Lower lobe of right lung (tissue), 2 donors: ENCODE measurements around the gene H2AZ1. TPM values are rescaled to one million over a fixed set of nuclear protein-coding genes. Genes with fewer than 3 reads are reported as not detected.
"Not testable (repeated sequence)": the region's sequence is repeated elsewhere in the genome, so short reads cannot be mapped to it uniquely, and the experiment has no call there.

Experiments
- ATAC-seq, 2 donors: fragments of 200-7000 bp; cut with Tn5 transposase; one replicate each; pipeline ENCODE4 v1.9.1; 2020 to 2022; ENCODE audit warnings: mild to moderate bottlenecking in 2 of 2, moderate library complexity in 2 of 2
- DNase-seq: peaks from one replicate; pipeline ENCODE4 v3.0.0-alpha.2; 2020
- H3K27ac ChIP-seq: fragments of 200-600 bp; one replicate; pipeline ENCODE4 v1.8.0; 2022
- H3K27me3 ChIP-seq: fragments of 200-600 bp; one replicate; pipeline ENCODE4 v1.8.0; 2022; ENCODE audit warnings: low read depth
- H3K36me3 ChIP-seq: fragments of 200-600 bp; one replicate; pipeline ENCODE4 v1.8.0; 2022; ENCODE audit warnings: mild to moderate bottlenecking
- H3K4me1 ChIP-seq: fragments of 200-600 bp; one replicate; pipeline ENCODE4 v1.8.0; 2022
- H3K4me3 ChIP-seq: fragments of 200-600 bp; one replicate; pipeline ENCODE4 v1.8.0; 2022; ENCODE audit warnings: mild to moderate bottlenecking
- H3K9me3 ChIP-seq: fragments of 200-600 bp; one replicate; pipeline ENCODE4 v1.8.0; 2022
- intact Hi-C: fragments of 100-400 bp; cut with DNase I; formaldehyde crosslinking; loops from one replicate; pipeline ENCODE4 v1.11.0; 2022
- total RNA-seq: library from RNA; stranded (reverse); fragmentation: NEBNext Ultra II Directional; extraction: Animal tissue kit (Norgen Biotek cat#: 25700); gene quantifications from one replicate; pipeline ENCODE4 v1.2.1, GENCODE V29; 2021
- TF ChIP-seq, protein P1 (sequence below): fragments of 200-600 bp; IDR thresholded peaks from one replicate; pipeline ENCODE4 v1.8.0; 2022; ENCODE audit warnings: antibody characterized with exemption, mild to moderate bottlenecking
- donor health status: DM: no; HTN: yes; CAD: no; lungs with severe emphysema.

The H2AZ1 gene
- total RNA-seq, 1 donor from 2014 or later, result 143 TPM

DNA sequence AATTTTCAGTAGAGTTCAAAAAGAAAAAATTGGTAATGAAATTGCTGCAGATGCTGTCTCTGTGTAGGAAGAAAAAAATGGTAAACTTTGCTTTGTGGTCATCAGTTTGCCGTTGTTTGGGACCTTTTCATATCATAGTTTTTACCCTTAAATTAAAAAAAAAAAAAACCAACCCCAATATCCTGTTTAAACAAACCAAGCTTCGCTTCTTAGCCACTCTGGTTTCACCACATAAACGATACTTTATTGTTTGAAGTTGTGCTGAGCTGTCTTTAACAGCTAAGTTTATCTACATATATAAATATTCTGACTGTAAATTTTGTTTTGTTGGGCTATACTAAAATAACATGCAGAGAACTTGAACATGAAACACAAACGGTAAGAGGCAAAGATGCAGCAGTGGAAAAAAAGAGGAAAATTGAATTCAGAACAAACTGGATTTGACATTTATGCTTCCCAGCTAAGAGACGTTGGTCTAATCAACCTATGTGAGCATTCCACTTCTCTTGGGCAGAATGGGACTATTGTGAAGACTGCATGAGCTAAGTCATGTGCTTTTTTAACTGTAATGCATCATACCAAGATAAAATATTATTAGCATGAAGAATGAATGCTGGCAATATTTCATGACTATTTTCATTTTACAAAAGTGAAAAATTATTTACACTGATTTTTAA, 15.7 kb upstream of the H2AZ1 start:
- Histone ChIP-seq H3K9me3 (no peaks in the 10 kb centered on the region), H3K4me1 (no peaks in the 10 kb centered on the region), H3K4me3 (no peak overlapping the region), H3K27me3 (no peaks in the 10 kb centered on the region), H3K36me3 (no peaks in the 10 kb centered on the region), H3K27ac (no peak overlapping the region)
- ATAC-seq (no peak), DNase-seq (no peak)
- TF ChIP-seq, protein P1, sequence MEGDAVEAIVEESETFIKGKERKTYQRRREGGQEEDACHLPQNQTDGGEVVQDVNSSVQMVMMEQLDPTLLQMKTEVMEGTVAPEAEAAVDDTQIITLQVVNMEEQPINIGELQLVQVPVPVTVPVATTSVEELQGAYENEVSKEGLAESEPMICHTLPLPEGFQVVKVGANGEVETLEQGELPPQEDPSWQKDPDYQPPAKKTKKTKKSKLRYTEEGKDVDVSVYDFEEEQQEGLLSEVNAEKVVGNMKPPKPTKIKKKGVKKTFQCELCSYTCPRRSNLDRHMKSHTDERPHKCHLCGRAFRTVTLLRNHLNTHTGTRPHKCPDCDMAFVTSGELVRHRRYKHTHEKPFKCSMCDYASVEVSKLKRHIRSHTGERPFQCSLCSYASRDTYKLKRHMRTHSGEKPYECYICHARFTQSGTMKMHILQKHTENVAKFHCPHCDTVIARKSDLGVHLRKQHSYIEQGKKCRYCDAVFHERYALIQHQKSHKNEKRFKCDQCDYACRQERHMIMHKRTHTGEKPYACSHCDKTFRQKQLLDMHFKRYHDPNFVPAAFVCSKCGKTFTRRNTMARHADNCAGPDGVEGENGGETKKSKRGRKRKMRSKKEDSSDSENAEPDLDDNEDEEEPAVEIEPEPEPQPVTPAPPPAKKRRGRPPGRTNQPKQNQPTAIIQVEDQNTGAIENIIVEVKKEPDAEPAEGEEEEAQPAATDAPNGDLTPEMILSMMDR, result no peak
- intact Hi-C loops, result no loop called here

DNA sequence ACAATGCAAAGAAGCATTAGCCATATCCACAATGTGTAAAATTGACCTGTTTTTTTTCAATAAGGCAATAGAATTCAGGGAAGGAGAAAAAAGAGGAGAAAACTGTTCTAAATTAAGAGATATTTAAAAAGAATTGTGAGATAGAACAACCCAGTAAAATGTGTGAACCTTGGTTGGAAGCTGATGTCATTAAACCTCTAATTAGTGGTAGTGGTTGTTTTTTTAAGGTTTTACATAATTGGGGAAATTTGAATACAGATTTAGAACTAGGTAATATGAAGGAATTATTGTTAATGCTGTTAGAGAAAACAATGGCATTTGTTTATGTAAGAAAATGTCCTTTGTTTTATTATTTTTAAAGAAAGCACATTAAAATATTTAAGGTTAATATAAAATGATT, 15.1 kb upstream of the H2AZ1 start:
- Histone ChIP-seq H3K9me3 (no peaks in the 10 kb centered on the region), H3K27ac (no peak overlapping the region), H3K4me1 (no peaks in the 10 kb centered on the region), H3K4me3 (no peak overlapping the region), H3K27me3 (no peaks in the 10 kb centered on the region), H3K36me3 (no peaks in the 10 kb centered on the region)
- intact Hi-C loops, result no loop called here
- TF ChIP-seq, protein P1, result no peak
- DNase-seq (no peak), ATAC-seq (no peak)

DNA sequence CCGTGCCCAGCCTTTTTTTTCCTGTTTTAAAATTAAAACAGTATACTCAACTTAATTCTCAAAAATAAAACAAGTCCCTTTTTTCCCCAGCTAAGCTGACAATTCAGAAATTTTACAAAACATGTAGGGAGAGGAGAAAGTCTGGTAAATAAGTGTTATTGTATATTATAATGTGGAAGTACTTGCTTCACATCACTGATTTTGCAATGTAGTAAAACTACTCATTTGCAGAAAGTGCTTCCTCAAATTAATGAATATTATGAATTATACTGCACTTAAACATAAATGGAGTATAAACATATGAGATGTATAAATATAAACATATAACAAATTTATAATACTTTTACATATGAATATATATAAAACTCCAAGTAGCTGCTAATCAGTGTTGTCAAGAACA, 11.6 kb upstream of the H2AZ1 start:
- intact Hi-C loops, result no loop called here
- ATAC-seq (no peak), DNase-seq (no peak)
- H3K9me3 ChIP-seq, result no peaks in the 10 kb centered on the region
- TF ChIP-seq, protein P1, result no peak
- no peaks in the 10 kb centered on the region for H3K27me3 ChIP-seq
- H3K36me3 ChIP-seq, result no peaks in the 10 kb centered on the region
- no peak overlapping the region for H3K27ac ChIP-seq
- H3K4me3 ChIP-seq, result no peak overlapping the region
- no peaks in the 10 kb centered on the region for H3K4me1 ChIP-seq

DNA sequence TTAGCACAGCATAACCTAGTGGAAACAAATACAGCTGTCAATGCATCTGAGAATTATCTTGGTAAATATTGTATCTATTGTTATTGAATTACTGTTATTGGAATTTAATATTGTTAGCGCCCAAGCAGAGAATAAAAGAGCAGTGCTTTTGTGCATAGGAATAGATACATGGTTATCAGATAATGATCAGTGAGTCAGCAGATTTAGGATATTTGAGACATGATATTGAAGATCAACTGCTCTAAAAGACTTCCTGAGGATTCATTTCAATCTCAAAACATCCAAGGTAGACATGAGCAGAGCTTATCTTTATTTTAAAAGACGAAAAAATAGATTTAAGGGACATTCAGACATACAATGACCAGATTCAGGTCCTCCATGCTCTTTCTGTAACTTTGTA, 10.6 kb upstream of the H2AZ1 start:
- H3K4me3 ChIP-seq, result no peak overlapping the region
- H3K27me3 ChIP-seq, result no peaks in the 10 kb centered on the region
- TF ChIP-seq, protein P1, result no peak
- intact Hi-C loops, result no loop called here
- no peaks in the 10 kb centered on the region for H3K9me3 ChIP-seq
- no peaks in the 10 kb centered on the region for H3K4me1 ChIP-seq
- ATAC-seq, result no peak
- no peak for DNase-seq
- no peak overlapping the region for H3K27ac ChIP-seq
- no peaks in the 10 kb centered on the region for H3K36me3 ChIP-seq

DNA sequence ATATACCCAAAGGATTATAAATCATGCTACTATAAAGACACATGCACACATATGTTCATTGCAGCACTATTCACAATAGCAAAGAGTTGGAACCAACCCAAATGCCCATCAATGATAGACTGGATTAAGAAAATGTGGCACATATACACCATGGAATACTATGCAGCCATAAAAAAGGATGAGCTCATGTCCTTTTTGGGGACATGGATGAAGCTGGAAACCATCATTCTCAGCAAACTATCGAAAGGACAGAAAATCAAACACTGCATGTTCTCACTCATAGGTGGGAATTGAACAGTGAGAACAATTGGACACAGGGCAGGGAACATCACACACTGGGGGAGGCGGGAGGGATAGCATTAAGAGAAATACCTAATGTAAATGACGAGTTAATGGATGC, 8.1 kb upstream of the H2AZ1 start:
- H3K36me3 ChIP-seq, intact Hi-C loops, ATAC-seq, H3K4me3 ChIP-seq, H3K9me3 ChIP-seq, H3K27ac ChIP-seq, DNase-seq, H3K27me3 ChIP-seq, H3K4me1 ChIP-seq: not testable (repeated sequence)

DNA sequence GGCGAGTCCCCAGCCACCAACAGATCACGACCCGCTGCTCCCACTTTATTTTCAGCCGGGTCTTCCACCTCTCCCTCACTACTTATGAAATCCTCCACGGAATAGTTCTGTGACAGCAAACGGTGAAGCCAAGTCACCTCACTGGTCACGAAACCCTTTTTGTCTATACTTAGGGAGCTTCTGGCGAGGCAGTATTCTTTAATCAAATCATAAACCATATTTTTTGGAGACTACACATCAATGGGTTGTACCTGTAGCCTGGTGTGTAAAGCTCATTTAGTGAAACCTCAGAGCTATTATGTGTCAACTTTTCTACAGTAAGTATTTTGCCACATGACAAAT, 809 bp upstream of the H2AZ1 start:
- no peak for DNase-seq
- Histone ChIP-seq H3K9me3 (no peaks in the 10 kb centered on the region), H3K27me3 (no peaks in the 10 kb centered on the region), H3K27ac (peak overlapping the region; percentile 81), H3K36me3 (peaks cover 6% of the 10 kb centered on the region), H3K4me1 (peaks cover 27% of the 10 kb centered on the region), H3K4me3 (peak overlapping the region; percentile 80)
- ATAC-seq, result no peak
- intact Hi-C loops, result no loop called here
- TF ChIP-seq, protein P1, result no peak
